Heart left ventricle (tissue), 13 donors: ENCODE measurements around the gene KLRC4.
"Not testable (repeated sequence)": the region's sequence is repeated elsewhere in the genome, so short reads cannot be mapped to it uniquely, and the experiment has no call there.

Experiments
- CTCF ChIP-seq, 12 donors: fragments of 200-600 bp; sonication (generic) in 4 of 12; IDR thresholded peaks; one replicate each; pipeline versions ENCODE4 v1.5.0 to v1.8.0; 2018 to 2022; ENCODE audit warnings: antibody characterized with exemption in 12 of 12, mild to moderate bottlenecking in 5 of 12
- POLR2A ChIP-seq, 2 donors: fragments of 450-650 bp; IDR thresholded peaks; one replicate each; pipeline ENCODE4 v1.6.1; 2017; ENCODE audit warnings: antibody characterized with exemption in 2 of 2, mild to moderate bottlenecking in 2 of 2, moderate library complexity in 2 of 2
- donor health status: ischemic (EF 13 %, LVEDD 7.1; RV severe dilation, severe dysfunction).
- donor health status: DM: no; HTN: yes; CAD: no.
- donor health status: DM: no; HTN: no; CAD: no.
- donor health status: ischemic (EF 25% LVEDD 6.9; RV normal size, moderate dysfunction).
- donor health status: ischemic (EF 25% LVEDD 5.7; RV mildly dilated, moderate dysfunction).
- donor health status: ischemic (EF 35%, LVEDD 5.7; RV mildly dilated, moderate dysfunction).
- donor health status: nonischemic (EF 11% LVEDD 7.7; RV severe dilation, severe dysfunction).
- donor health status: DM: yes; HTN: yes; CAD: no.
- donor health status: PGD.
- donor health status: ischemic (EF 29% LVEDD 5.4; RV normal size, mild dysfunction).
- donor health status: nonischemic (EF 23%, LVEDD 6.1; RV moderate dilation, normal function).

DNA sequence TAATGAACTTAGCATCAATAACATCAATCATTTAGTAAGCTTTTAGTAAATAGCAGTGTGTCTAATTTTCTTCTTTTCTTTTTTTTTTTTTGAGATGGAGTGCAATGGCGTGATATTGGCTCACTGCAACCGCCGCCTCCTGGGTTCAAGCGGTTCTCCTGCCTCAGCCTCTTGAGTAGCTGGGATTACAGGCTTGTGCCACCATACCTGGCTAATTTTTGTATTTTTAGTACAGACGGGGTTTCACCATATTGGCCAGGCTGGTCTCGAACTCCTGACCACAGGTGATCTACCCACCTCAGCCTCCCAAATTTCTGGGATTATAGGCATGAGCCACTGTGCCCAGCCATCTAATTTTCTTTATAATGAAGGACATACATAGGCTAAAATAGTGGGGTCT is 22.1 kb downstream of the KLRC4 start:
- TF ChIP-seq CTCF, POLR2A (IDR thresholded peaks at IDR 0.05): not testable (repeated sequence)
